DND-41 (cell line): ENCODE measurements around the gene HMCN2.

Experiments
- ATAC-seq: fragments of 200-7000 bp; cut with Tn5 transposase; 3 replicates; pipeline ENCODE4 v1.9.1; 2021; ENCODE audit warnings: low read depth; ENCODE audit not compliant: insufficient read depth
- DNase-seq: peaks from one replicate; pipeline ENCODE4 v3.0.0-alpha.2; 2020
- H2AFZ ChIP-seq: 2 replicates; pipeline ENCODE4 v1.6.0; 2012; ENCODE audit warnings: low read depth, low read length
- H3K27ac ChIP-seq: 2 replicates; pipeline ENCODE4 v1.5.1; 2012; ENCODE audit warnings: low read length, inconsistent platforms
- H3K27me3 ChIP-seq: fragments of 200-600 bp; sonication (generic); 2 replicates; pipeline ENCODE4 v1.6.0; 2012; ENCODE audit warnings: low read length, mild to moderate bottlenecking, inconsistent platforms; ENCODE audit not compliant: insufficient read depth, poor library complexity
- H3K36me3 ChIP-seq: 2 replicates; pipeline ENCODE4 v1.5.1; 2012; ENCODE audit warnings: low read length, inconsistent platforms; ENCODE audit not compliant: insufficient read depth
- H3K4me1 ChIP-seq: 2 replicates; pipeline ENCODE4 v1.5.1; 2012; ENCODE audit warnings: mild to moderate bottlenecking, low read length; ENCODE audit not compliant: insufficient read depth
- H3K4me2 ChIP-seq: 2 replicates; pipeline ENCODE4 v1.6.0; 2012; ENCODE audit warnings: mild to moderate bottlenecking, moderate library complexity, low read length, inconsistent platforms; ENCODE audit not compliant: insufficient read depth
- H3K4me3 ChIP-seq, 2 experiments: fragments of 200-600 bp in 1 of 2; shearing (Covaris generic) in 1 of 2; 2 replicates each; pipeline ENCODE4 v1.5.1; 2012 to 2016; ENCODE audit warnings: inconsistent platforms in 2 of 2, low read length in 2 of 2, mild to moderate bottlenecking in 2 of 2, low read depth in 1 of 2, moderate library complexity in 1 of 2
- H3K79me2 ChIP-seq: 2 replicates; pipeline ENCODE4 v1.6.0; 2012; ENCODE audit warnings: low read length, inconsistent platforms; ENCODE audit not compliant: insufficient read depth
- H3K9ac ChIP-seq: 2 replicates; pipeline ENCODE4 v1.6.0; 2012; ENCODE audit warnings: low read depth, mild to moderate bottlenecking, inconsistent platforms, low read length, moderate library complexity
- H3K9me3 ChIP-seq: 2 replicates; pipeline ENCODE4 v1.5.1; 2012; ENCODE audit warnings: low read length, moderate library complexity, mild to moderate bottlenecking, inconsistent platforms; ENCODE audit not compliant: insufficient read depth, severe bottlenecking
- H4K20me1 ChIP-seq: 2 replicates; pipeline ENCODE4 v1.6.0; 2012; ENCODE audit warnings: low read length; ENCODE audit not compliant: insufficient read depth
- EZH2 ChIP-seq: IDR thresholded peaks from 3 replicates; pipeline ENCODE4 v1.6.1; 2012; ENCODE audit warnings: borderline replicate concordance, low read depth, mild to moderate bottlenecking, moderate library complexity, low read length, inconsistent platforms; ENCODE audit not compliant: severe bottlenecking
- TF ChIP-seq, protein P1 (sequence below): IDR thresholded peaks from 2 replicates; pipeline ENCODE4 v1.5.1; 2012; ENCODE audit warnings: borderline replicate concordance, low read length, moderate library complexity, mild to moderate bottlenecking; ENCODE audit not compliant: poor library complexity, severe bottlenecking; ENCODE audit errors: extremely low read depth

Gene HMCN2

DNA sequence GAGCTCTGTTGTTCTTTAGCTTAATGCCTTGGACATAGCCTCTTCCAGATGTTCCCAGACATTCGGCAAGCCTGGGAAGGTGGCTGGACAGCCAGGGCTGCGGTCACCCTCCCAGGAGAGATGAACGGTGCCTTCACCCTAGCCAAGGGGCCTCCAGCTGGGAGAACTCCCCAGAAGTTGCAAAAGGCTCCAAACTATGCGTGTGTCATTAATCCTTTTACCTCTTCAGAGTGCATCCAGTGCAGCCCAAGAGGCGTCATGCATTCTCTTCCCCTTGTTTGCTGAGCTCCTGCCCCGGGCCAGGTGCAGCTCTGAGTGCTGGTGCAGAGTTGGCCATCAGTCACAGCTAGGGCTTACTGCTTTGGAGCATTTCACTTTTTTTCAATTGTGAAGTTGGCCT, 22.8 kb downstream of the HMCN2 start:
- H3K9me3 ChIP-seq = no peaks in the 10 kb centered on the region
- H3K9ac ChIP-seq = no peak overlapping the region
- ATAC-seq (no peak), DNase-seq (no peak)
- no peaks in the 10 kb centered on the region for H3K36me3 ChIP-seq
- H2AFZ ChIP-seq = no peak overlapping the region
- H3K4me3 ChIP-seq = no peak overlapping the region
- TF ChIP-seq EZH2 = no peak
- TF ChIP-seq, protein P1, sequence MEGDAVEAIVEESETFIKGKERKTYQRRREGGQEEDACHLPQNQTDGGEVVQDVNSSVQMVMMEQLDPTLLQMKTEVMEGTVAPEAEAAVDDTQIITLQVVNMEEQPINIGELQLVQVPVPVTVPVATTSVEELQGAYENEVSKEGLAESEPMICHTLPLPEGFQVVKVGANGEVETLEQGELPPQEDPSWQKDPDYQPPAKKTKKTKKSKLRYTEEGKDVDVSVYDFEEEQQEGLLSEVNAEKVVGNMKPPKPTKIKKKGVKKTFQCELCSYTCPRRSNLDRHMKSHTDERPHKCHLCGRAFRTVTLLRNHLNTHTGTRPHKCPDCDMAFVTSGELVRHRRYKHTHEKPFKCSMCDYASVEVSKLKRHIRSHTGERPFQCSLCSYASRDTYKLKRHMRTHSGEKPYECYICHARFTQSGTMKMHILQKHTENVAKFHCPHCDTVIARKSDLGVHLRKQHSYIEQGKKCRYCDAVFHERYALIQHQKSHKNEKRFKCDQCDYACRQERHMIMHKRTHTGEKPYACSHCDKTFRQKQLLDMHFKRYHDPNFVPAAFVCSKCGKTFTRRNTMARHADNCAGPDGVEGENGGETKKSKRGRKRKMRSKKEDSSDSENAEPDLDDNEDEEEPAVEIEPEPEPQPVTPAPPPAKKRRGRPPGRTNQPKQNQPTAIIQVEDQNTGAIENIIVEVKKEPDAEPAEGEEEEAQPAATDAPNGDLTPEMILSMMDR = no peak
- H3K4me2 ChIP-seq = no peak overlapping the region
- H3K4me1 ChIP-seq = no peaks in the 10 kb centered on the region
- no peaks in the 10 kb centered on the region for H3K27me3 ChIP-seq
- no peaks in the 10 kb centered on the region for H3K79me2 ChIP-seq
- no peaks in the 10 kb centered on the region for H4K20me1 ChIP-seq
- H3K27ac ChIP-seq = no peak overlapping the region

DNA sequence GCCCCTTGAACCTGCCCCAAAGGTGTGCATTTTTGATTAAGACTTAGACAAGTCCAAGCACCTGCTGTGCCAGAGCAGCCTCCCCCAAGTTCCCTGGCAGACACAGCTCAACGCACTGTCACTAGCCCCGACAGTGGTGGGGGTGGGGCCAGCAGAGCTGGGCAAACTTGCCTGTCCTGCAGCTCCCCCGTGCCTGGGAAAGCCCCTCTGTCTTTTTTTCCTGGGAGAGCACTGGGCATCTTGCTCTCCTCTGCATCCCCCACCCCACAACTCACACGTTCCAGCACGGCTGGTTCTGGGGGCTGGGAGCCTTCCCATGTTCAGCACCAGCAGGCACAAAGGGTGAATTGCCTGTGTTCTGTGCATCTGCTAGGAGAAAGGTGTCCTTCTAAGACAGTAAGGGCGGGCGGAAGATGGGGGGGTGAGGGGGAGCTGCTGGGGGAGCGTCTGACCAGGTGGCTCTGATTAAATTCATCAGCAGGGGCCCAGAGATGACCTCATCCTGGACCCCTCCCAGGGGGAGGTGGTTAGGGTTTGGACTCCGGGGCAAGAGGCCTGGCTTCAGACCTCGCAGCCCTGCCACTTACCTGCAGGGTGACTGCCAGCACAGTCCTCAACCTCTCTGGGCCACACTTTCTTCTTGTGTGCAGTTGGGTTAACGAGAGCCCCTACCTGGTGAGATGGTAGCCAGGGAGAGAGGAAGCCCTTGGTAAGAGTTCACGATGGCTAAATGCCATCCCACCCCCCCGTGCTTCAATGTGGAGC, 23.5 kb downstream of the HMCN2 start:
- ATAC-seq (no peak), DNase-seq (no peak)
- no peaks in the 10 kb centered on the region for H3K36me3 ChIP-seq
- H3K79me2 ChIP-seq = no peaks in the 10 kb centered on the region
- TF ChIP-seq, protein P1 = no peak
- no peak for TF ChIP-seq EZH2
- no peak overlapping the region for H3K27ac ChIP-seq
- no peaks in the 10 kb centered on the region for H3K27me3 ChIP-seq
- H4K20me1 ChIP-seq = no peaks in the 10 kb centered on the region
- no peaks in the 10 kb centered on the region for H3K4me1 ChIP-seq
- H3K9ac ChIP-seq = no peak overlapping the region
- H3K9me3 ChIP-seq = no peaks in the 10 kb centered on the region
- H3K4me3 ChIP-seq = no peak overlapping the region
- no peak overlapping the region for H3K4me2 ChIP-seq
- no peak overlapping the region for H2AFZ ChIP-seq

DNA sequence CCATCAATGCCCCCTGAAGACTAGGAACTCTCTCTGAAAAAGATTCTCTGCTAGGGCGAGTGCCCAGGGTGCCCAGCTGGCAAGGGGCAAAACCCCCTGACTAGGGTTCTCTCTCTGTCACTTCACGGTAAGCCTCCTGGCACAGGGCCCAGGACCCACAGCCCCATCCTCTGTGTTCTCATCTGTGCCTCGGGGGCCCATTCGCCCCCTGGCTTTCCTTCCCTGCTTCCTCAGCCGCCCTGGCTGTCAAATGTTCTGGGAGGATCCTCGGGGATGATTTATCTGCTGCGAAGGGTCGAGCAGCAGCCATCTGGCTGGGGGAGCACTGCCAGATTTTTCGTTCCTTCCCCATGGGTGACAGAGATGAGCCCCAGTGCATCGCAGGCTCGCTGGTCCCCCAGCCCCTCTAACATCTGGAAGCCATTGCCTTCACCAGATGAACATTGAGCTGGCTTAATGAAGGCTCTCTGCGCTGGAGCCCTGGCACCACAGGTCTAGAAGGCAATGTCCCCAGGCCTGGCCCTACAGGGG, 24.2 kb downstream of the HMCN2 start:
- no peaks in the 10 kb centered on the region for H3K36me3 ChIP-seq
- no peaks in the 10 kb centered on the region for H4K20me1 ChIP-seq
- no peak overlapping the region for H2AFZ ChIP-seq
- H3K4me1 ChIP-seq = no peaks in the 10 kb centered on the region
- no peaks in the 10 kb centered on the region for H3K27me3 ChIP-seq
- H3K79me2 ChIP-seq = no peaks in the 10 kb centered on the region
- H3K27ac ChIP-seq = no peak overlapping the region
- no peak for ATAC-seq
- no peaks in the 10 kb centered on the region for H3K9me3 ChIP-seq
- no peak for DNase-seq
- H3K4me2 ChIP-seq = no peak overlapping the region
- H3K9ac ChIP-seq = no peak overlapping the region
- TF ChIP-seq, protein P1 = no peak
- TF ChIP-seq EZH2 = no peak
- H3K4me3 ChIP-seq = no peak overlapping the region
